ENCODE data around the gene COQ8A.
A peak's percentile ranks its signal among the peaks of the same experiment; 100 is the strongest.

Gene COQ8A

GRCh38 chr1:226912587-226913176, 27.4 kb upstream of the COQ8A start:
- H3K9me3 ChIP-seq (ENCODE audit: insufficient read depth, low read depth, low read length), result no peaks in the 10 kb centered on the region
- H3K4me2 ChIP-seq (ENCODE audit: low read depth, low read length, poor library complexity, severe bottlenecking), result no peak overlapping the region
- H3K36me3 ChIP-seq (ENCODE audit: insufficient read depth, low read length), result no peaks in the 10 kb centered on the region
- H4K20me1 ChIP-seq (ENCODE audit: insufficient read depth, low read length, poor library complexity, severe bottlenecking), result no peaks in the 10 kb centered on the region
- no peaks in the 10 kb centered on the region for H3K9me2 ChIP-seq (replicated peaks; ENCODE audit: low read depth, low read length)
- no peaks in the 10 kb centered on the region for H3F3A ChIP-seq (ENCODE audit: low read depth)
- H2AFZ ChIP-seq (ENCODE audit: low read length), result no peak overlapping the region
- H3K9ac ChIP-seq (ENCODE audit: low read depth, low read length, poor library complexity, severe bottlenecking), result no peak overlapping the region
- H3K79me2 ChIP-seq (ENCODE audit: insufficient read depth, low read length), result no peaks in the 10 kb centered on the region
- TF ChIP-seq, protein P1, sequence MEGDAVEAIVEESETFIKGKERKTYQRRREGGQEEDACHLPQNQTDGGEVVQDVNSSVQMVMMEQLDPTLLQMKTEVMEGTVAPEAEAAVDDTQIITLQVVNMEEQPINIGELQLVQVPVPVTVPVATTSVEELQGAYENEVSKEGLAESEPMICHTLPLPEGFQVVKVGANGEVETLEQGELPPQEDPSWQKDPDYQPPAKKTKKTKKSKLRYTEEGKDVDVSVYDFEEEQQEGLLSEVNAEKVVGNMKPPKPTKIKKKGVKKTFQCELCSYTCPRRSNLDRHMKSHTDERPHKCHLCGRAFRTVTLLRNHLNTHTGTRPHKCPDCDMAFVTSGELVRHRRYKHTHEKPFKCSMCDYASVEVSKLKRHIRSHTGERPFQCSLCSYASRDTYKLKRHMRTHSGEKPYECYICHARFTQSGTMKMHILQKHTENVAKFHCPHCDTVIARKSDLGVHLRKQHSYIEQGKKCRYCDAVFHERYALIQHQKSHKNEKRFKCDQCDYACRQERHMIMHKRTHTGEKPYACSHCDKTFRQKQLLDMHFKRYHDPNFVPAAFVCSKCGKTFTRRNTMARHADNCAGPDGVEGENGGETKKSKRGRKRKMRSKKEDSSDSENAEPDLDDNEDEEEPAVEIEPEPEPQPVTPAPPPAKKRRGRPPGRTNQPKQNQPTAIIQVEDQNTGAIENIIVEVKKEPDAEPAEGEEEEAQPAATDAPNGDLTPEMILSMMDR (conservative IDR thresholded peaks at IDR 0.05; ENCODE audit: low read length), result peak; percentile 64
- no peak for TF ChIP-seq EZH2phosphoT487 (IDR thresholded peaks at IDR 0.05; ENCODE audit: borderline replicate concordance)
- H3K4me1 ChIP-seq (ENCODE audit: insufficient read depth, low read length, poor library complexity, severe bottlenecking), result no peaks in the 10 kb centered on the region
- no peak overlapping the region for H3K4me3 ChIP-seq (ENCODE audit: low read length, poor library complexity, severe bottlenecking)
- no peaks in the 10 kb centered on the region for H3K27me3 ChIP-seq (ENCODE audit: insufficient read depth, low read length, poor library complexity, severe bottlenecking)

GRCh38 chr1:226915672-226915995, 24.5 kb upstream of the COQ8A start:
- H3K27me3 ChIP-seq (ENCODE audit: insufficient read depth, low read length, poor library complexity, severe bottlenecking), result no peaks in the 10 kb centered on the region
- H3K36me3 ChIP-seq (ENCODE audit: insufficient read depth, low read length), result no peaks in the 10 kb centered on the region
- H3K4me1 ChIP-seq (ENCODE audit: insufficient read depth, low read length, poor library complexity, severe bottlenecking), result no peaks in the 10 kb centered on the region
- no peaks in the 10 kb centered on the region for H3K9me3 ChIP-seq (ENCODE audit: insufficient read depth, low read depth, low read length)
- no peak overlapping the region for H3K4me2 ChIP-seq (ENCODE audit: low read depth, low read length, poor library complexity, severe bottlenecking)
- no peak for TF ChIP-seq EZH2phosphoT487 (IDR thresholded peaks at IDR 0.05; ENCODE audit: borderline replicate concordance)
- TF ChIP-seq, protein P1 (conservative IDR thresholded peaks at IDR 0.05; ENCODE audit: low read length), result no peak
- H3K9me2 ChIP-seq (replicated peaks; ENCODE audit: low read depth, low read length), result no peaks in the 10 kb centered on the region
- H2AFZ ChIP-seq (ENCODE audit: low read length), result no peak overlapping the region
- no peaks in the 10 kb centered on the region for H3F3A ChIP-seq (ENCODE audit: low read depth)
- H3K4me3 ChIP-seq (ENCODE audit: low read length, poor library complexity, severe bottlenecking), result no peak overlapping the region
- H3K79me2 ChIP-seq (ENCODE audit: insufficient read depth, low read length), result no peaks in the 10 kb centered on the region
- H4K20me1 ChIP-seq (ENCODE audit: insufficient read depth, low read length, poor library complexity, severe bottlenecking), result no peaks in the 10 kb centered on the region
- no peak overlapping the region for H3K9ac ChIP-seq (ENCODE audit: low read depth, low read length, poor library complexity, severe bottlenecking)

DNA sequence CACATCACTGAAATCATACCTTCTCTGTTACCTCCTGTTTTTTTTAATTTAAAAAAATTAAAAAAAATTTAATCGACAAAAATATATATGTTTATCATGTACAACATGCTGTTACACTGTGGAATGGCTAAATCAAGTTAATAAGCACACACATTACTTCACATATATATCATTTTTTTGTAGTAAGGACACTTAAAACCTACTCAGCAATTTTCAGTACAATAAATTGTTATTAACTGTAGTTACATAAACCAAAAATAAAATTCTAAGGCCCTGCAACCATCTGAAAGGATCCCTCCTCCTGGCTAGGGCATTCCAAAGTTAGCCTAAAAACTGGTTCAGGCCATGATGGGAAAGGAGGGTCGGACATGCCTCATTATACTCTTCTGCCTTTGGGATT, 23.6 kb upstream of the COQ8A start:
- H3K4me3 ChIP-seq (ENCODE audit: low read length, poor library complexity, severe bottlenecking), result no peak overlapping the region
- H3F3A ChIP-seq (ENCODE audit: low read depth), result no peaks in the 10 kb centered on the region
- no peak overlapping the region for H2AFZ ChIP-seq (ENCODE audit: low read length)
- TF ChIP-seq, protein P1 (conservative IDR thresholded peaks at IDR 0.05; ENCODE audit: low read length), result no peak
- H3K9me3 ChIP-seq (ENCODE audit: insufficient read depth, low read depth, low read length), result no peaks in the 10 kb centered on the region
- no peaks in the 10 kb centered on the region for H3K36me3 ChIP-seq (ENCODE audit: insufficient read depth, low read length)
- H3K4me1 ChIP-seq (ENCODE audit: insufficient read depth, low read length, poor library complexity, severe bottlenecking), result no peaks in the 10 kb centered on the region
- H3K9ac ChIP-seq (ENCODE audit: low read depth, low read length, poor library complexity, severe bottlenecking), result no peak overlapping the region
- no peaks in the 10 kb centered on the region for H3K9me2 ChIP-seq (replicated peaks; ENCODE audit: low read depth, low read length)
- H4K20me1 ChIP-seq (ENCODE audit: insufficient read depth, low read length, poor library complexity, severe bottlenecking), result no peaks in the 10 kb centered on the region
- H3K4me2 ChIP-seq (ENCODE audit: low read depth, low read length, poor library complexity, severe bottlenecking), result no peak overlapping the region
- no peaks in the 10 kb centered on the region for H3K79me2 ChIP-seq (ENCODE audit: insufficient read depth, low read length)
- H3K27me3 ChIP-seq (ENCODE audit: insufficient read depth, low read length, poor library complexity, severe bottlenecking), result no peaks in the 10 kb centered on the region
